Measurements from ENCODE around the gene WNK1.
"Not testable (repeated sequence)": the region's sequence is repeated elsewhere in the genome, so short reads cannot be mapped to it uniquely, and the experiment has no call there.

Gene WNK1

GRCh38 chr12:765840-766239 is 13.5 kb downstream of the WNK1 start:
- Histone ChIP-seq H3K36me3 (ENCODE audit: control insufficient read depth, insufficient read depth, low read length) (peaks cover 1% of the 10 kb centered on the region; the same call in 1 of the 2 replicates), H3K4me3 (replicated peaks; ENCODE audit: low read depth, low read length) (no peak overlapping the region), H3K27me3 (replicated peaks; ENCODE audit: control insufficient read depth, insufficient read depth, low read length) (no peaks in the 10 kb centered on the region)
- no peak for DNase-seq (ENCODE audit: extremely low read depth, insufficient read length)
- no peak for TF ChIP-seq CTCF (IDR thresholded peaks at IDR 0.05; ENCODE audit: insufficient read depth, low read length, poor library complexity, severe bottlenecking)

GRCh38 chr12:768434-768833 is 16.1 kb downstream of the WNK1 start:
- H3K36me3 ChIP-seq (ENCODE audit: control insufficient read depth, insufficient read depth, low read length), result 0 out of 2 replicates have a peak, but pooled peaks cover 1% of the 10 kb centered on the region
- no peak for DNase-seq (ENCODE audit: extremely low read depth, insufficient read length)
- no peak for TF ChIP-seq CTCF (IDR thresholded peaks at IDR 0.05; ENCODE audit: insufficient read depth, low read length, poor library complexity, severe bottlenecking)
- H3K27me3 ChIP-seq (replicated peaks; ENCODE audit: control insufficient read depth, insufficient read depth, low read length), result no peaks in the 10 kb centered on the region
- no peak overlapping the region for H3K4me3 ChIP-seq (replicated peaks; ENCODE audit: low read depth, low read length)

- no peak for DNase-seq (ENCODE audit: extremely low read depth, insufficient read length)
Observed at GRCh38 chr12:770479-770878, 18.1 kb downstream of the WNK1 start.

GRCh38 chr12:772056-772697 is 19.8 kb downstream of the WNK1 start:
- TF ChIP-seq CTCF (IDR thresholded peaks at IDR 0.05; ENCODE audit: insufficient read depth, low read length, poor library complexity, severe bottlenecking), result no peak
- H3K27me3 ChIP-seq (replicated peaks; ENCODE audit: control insufficient read depth, insufficient read depth, low read length), result no peaks in the 10 kb centered on the region

More at GRCh38 chr12:770479-770878, 18.1 kb downstream of the WNK1 start:
- Histone ChIP-seq H3K27me3 (replicated peaks; ENCODE audit: control insufficient read depth, insufficient read depth, low read length) (no peaks in the 10 kb centered on the region), H3K4me3 (replicated peaks; ENCODE audit: low read depth, low read length) (no peak overlapping the region), H3K36me3 (ENCODE audit: control insufficient read depth, insufficient read depth, low read length) (no peaks in the 10 kb centered on the region)
- TF ChIP-seq CTCF (IDR thresholded peaks at IDR 0.05; ENCODE audit: insufficient read depth, low read length, poor library complexity, severe bottlenecking), result no peak

GRCh38 chr12:774051-774614 is 21.8 kb downstream of the WNK1 start:
- no peak for DNase-seq (ENCODE audit: extremely low read depth, insufficient read length)
- no peaks in the 10 kb centered on the region for H3K27me3 ChIP-seq (replicated peaks; ENCODE audit: control insufficient read depth, insufficient read depth, low read length)
- no peak overlapping the region for H3K4me3 ChIP-seq (replicated peaks; ENCODE audit: low read depth, low read length)
- no peak for TF ChIP-seq CTCF (IDR thresholded peaks at IDR 0.05; ENCODE audit: insufficient read depth, low read length, poor library complexity, severe bottlenecking)
- peaks cover 1% of the 10 kb centered on the region; the same call in 1 of the 2 replicates for H3K36me3 ChIP-seq (ENCODE audit: control insufficient read depth, insufficient read depth, low read length)

More at GRCh38 chr12:772056-772697, 19.8 kb downstream of the WNK1 start:
- DNase-seq (ENCODE audit: extremely low read depth, insufficient read length), result no peak
- peaks cover 1% of the 10 kb centered on the region; the same call in 1 of the 2 replicates for H3K36me3 ChIP-seq (ENCODE audit: control insufficient read depth, insufficient read depth, low read length)
- H3K4me3 ChIP-seq (replicated peaks; ENCODE audit: low read depth, low read length), result no peak overlapping the region

- not testable (repeated sequence) for H3K27me3 ChIP-seq (replicated peaks; ENCODE audit: control insufficient read depth, insufficient read depth, low read length); H3K4me3 ChIP-seq (replicated peaks; ENCODE audit: low read depth, low read length); DNase-seq (ENCODE audit: extremely low read depth, insufficient read length); H3K36me3 ChIP-seq (ENCODE audit: control insufficient read depth, insufficient read depth, low read length)
Observed at GRCh38 chr12:775973-776771, 23.8 kb downstream of the WNK1 start.

GRCh38 chr12:776772-777373 is 24.5 kb downstream of the WNK1 start:
- not testable (repeated sequence) for H3K27me3 ChIP-seq (replicated peaks; ENCODE audit: control insufficient read depth, insufficient read depth, low read length); DNase-seq (ENCODE audit: extremely low read depth, insufficient read length); H3K36me3 ChIP-seq (ENCODE audit: control insufficient read depth, insufficient read depth, low read length); H3K4me3 ChIP-seq (replicated peaks; ENCODE audit: low read depth, low read length)
